ENCODE data around the gene DCBLD1.

DNA sequence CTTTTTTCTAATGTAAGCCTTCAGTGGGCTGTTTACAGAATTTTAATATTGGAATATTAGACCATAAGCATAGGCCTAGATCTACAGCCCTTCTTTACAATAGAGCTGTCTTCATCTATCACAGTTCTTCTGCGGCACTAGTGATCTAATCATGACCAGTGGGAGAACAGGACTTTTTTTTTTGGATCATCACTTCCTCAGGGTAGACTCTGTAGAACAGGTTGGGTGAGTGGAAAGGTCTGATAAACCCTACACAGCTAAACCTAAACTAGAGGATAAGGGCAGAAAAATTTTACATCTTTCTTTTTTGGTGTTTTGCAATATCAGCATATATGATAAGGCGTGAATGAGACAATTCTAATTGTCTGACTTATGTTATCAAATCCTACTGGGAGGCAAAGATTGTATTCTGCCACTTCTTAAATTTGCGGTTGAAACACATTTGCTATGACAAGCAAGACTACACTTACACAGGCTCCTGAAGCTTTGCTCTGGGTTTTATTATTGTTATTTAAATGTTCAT, 67.7 kb downstream of the DCBLD1 start:
- TF ChIP-seq, protein P1, sequence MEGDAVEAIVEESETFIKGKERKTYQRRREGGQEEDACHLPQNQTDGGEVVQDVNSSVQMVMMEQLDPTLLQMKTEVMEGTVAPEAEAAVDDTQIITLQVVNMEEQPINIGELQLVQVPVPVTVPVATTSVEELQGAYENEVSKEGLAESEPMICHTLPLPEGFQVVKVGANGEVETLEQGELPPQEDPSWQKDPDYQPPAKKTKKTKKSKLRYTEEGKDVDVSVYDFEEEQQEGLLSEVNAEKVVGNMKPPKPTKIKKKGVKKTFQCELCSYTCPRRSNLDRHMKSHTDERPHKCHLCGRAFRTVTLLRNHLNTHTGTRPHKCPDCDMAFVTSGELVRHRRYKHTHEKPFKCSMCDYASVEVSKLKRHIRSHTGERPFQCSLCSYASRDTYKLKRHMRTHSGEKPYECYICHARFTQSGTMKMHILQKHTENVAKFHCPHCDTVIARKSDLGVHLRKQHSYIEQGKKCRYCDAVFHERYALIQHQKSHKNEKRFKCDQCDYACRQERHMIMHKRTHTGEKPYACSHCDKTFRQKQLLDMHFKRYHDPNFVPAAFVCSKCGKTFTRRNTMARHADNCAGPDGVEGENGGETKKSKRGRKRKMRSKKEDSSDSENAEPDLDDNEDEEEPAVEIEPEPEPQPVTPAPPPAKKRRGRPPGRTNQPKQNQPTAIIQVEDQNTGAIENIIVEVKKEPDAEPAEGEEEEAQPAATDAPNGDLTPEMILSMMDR (IDR thresholded peaks at IDR 0.05), result no peak
- TF ChIP-seq POLR2AphosphoS5 (IDR thresholded peaks at IDR 0.05) (no peak), POLR2A (IDR thresholded peaks at IDR 0.05) (no peak)

Measured in prostate gland (tissue), 2 donors.